ENCODE results near the gene FOSL1. TPM values are rescaled to one million over a fixed set of nuclear protein-coding genes. Genes with fewer than 3 reads are reported as not detected.

FOSL1 gene
- total and polyA plus RNA-seq, 2 of the 13 experiments (the other 11 are each of a cell fraction or from before 2014, with no cell fraction given) = 4.0 to 4.1 TPM

GRCh38 chr11:65873318-65874156, 26.7 kb downstream of the FOSL1 start (continued):
- no peak for TF ChIP-seq GRHL1 (CRISPR knock-in tag; conservative IDR thresholded peaks at IDR 0.05)
- no peak for TF ChIP-seq NAIF1 (CRISPR knock-in tag; IDR thresholded peaks at IDR 0.05; ENCODE audit: borderline replicate concordance)
- no peak for TF ChIP-seq KLF13 (CRISPR knock-in tag; IDR thresholded peaks at IDR 0.05)
- TF ChIP-seq ZMYM2 (CRISPR knock-in tag; IDR thresholded peaks at IDR 0.05) = peak; percentile 95
- TF ChIP-seq ZNF891 (CRISPR knock-in tag; IDR thresholded peaks at IDR 0.05) = peak; percentile 95
- TF ChIP-seq ZNF512B (CRISPR knock-in tag; IDR thresholded peaks at IDR 0.05; ENCODE audit: borderline replicate concordance) = no peak
- no peak for TF ChIP-seq MTA1 (CRISPR knock-in tag; IDR thresholded peaks at IDR 0.05; ENCODE audit: borderline replicate concordance)
- peak; percentile 82 for TF ChIP-seq ZNF687 (CRISPR knock-in tag; IDR thresholded peaks at IDR 0.05)
- TF ChIP-seq ZNF670 (CRISPR knock-in tag; IDR thresholded peaks at IDR 0.05; ENCODE audit: borderline replicate concordance) = peak; percentile 80
- TF ChIP-seq ZNF431 (CRISPR knock-in tag; IDR thresholded peaks at IDR 0.05; ENCODE audit: borderline replicate concordance, low read depth) = no peak
- no peak for TF ChIP-seq ZSCAN22 (CRISPR knock-in tag; IDR thresholded peaks at IDR 0.05)
- peak; percentile 30 for TF ChIP-seq TEAD3 (CRISPR knock-in tag; optimal IDR thresholded peaks at IDR 0.05; ENCODE audit: borderline replicate concordance)
- no peak for TF ChIP-seq ZBTB10 (CRISPR knock-in tag; IDR thresholded peaks at IDR 0.05; ENCODE audit: borderline replicate concordance)
- TF ChIP-seq HCFC1 (IDR thresholded peaks at IDR 0.05; ENCODE audit: low read depth, low read length) = no peak
- TF ChIP-seq CHD4 (IDR thresholded peaks at IDR 0.05; ENCODE audit: borderline replicate concordance, low read length) = peak; percentile 64; the same call in 1 of the 2 replicates
- TF ChIP-seq ZNF337 (CRISPR knock-in tag; IDR thresholded peaks at IDR 0.05; ENCODE audit: borderline replicate concordance, low read depth) = no peak
